ENCODE measurements around the gene EFNB1. TPM values are rescaled to one million over a fixed set of nuclear protein-coding genes. Genes with fewer than 3 reads are reported as not detected.

The EFNB1 gene
- total and polyA plus RNA-seq, 2 of the 8 experiments (the other 6 are each of a cell fraction or from before 2014, with no cell fraction given): 2.3 to 5.4 TPM

DNA sequence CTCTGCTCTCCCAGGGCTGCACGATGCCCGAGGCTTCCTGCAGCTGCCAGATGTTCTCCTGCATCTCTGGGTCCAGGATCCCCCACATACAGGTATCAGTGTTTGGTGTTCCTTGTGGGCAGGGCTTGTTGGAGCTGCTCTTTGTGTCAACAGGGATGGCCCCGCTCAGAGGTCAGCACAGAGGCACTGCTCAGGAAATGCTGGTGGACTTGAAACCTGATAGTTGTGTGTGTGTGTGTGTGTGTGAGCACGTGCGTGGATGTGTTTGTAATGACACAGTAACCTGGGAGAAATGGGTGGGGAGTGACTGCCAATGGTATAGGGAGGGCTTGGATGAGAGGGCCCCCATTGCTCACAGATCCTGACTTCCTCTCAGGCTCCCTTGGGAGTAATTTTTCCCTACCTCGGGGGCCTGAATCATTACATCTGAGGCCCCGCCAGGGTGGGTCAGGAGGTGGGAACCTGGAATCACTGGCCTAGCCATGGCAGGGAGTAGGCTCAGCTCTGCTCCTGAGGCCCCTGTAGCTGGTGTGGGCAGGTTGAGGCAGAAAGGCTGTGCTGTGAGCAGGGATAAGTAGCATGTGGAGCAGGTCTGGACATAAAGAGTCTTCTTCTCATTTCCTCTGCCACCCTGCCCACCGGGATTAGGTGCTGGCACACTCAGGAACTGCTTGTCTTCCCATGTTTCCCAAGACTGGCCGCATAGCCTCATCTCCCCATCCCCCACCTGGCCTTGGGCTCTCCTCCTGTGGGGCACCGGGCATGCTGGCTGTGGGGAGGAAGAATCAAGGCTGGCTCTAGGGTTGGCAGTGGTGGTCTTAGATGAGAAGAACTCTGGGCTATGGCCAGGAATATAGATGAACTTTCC, 2.5 kb upstream of the EFNB1 start (continued):
- TF ChIP-seq CTCF (IDR thresholded peaks at IDR 0.05; ENCODE audit: control extremely low read depth in 1 of 3, insufficient read depth in 1 of 3, low read depth in 1 of 3, low read length in 3 of 3): no peak
- no peak for TF ChIP-seq CBX8 (IDR thresholded peaks at IDR 0.05; ENCODE audit: borderline replicate concordance, low read depth, low read length)
- TF ChIP-seq POLR2A (IDR thresholded peaks at IDR 0.05; ENCODE audit: control extremely low read depth in 1 of 2, low read depth in 2 of 2, low read length in 2 of 2): no peak
- no peak for TF ChIP-seq HDAC2 (IDR thresholded peaks at IDR 0.05; ENCODE audit: borderline replicate concordance in 1 of 2, low read depth in 2 of 2, low read length in 2 of 2)
- TF ChIP-seq ZNF274 (IDR thresholded peaks at IDR 0.05; ENCODE audit: borderline replicate concordance, extremely low read depth, low read length): no peak
